ENCODE data around the gene HECA.

- no peak for TF ChIP-seq CTCF (conservative IDR thresholded peaks at IDR 0.05; ENCODE audit: low read depth, low read length)
- TF ChIP-seq EZH2phosphoT487 (IDR thresholded peaks at IDR 0.05; ENCODE audit: borderline replicate concordance, low read length) = no peak
Observed at GRCh38 chr6:139205843-139206242, 71.0 kb downstream of the HECA start.

All from PC-3 (cell line).